K562 (cell line): ENCODE results near the gene USP2. TPM values are rescaled to one million over a fixed set of nuclear protein-coding genes. Genes with fewer than 3 reads are reported as not detected.

ENCODE experiments used
- ATAC-seq: fragments of 200-7000 bp; cut with Tn5 transposase; 3 replicates; pipeline ENCODE4 v1.9.1; 2020; ENCODE audit warnings: moderate library complexity
- BruUV-seq: library from RNA; stranded (reverse); fragments of 400-500 nt; replicated peaks from 2 replicates; lab custom pipeline; 2021; lab: Mats Ljungman, UMichigan
- CTCF ChIA-PET: fragments of 300-600 bp; formaldehyde crosslinking; extraction: SDS; loops from one replicate; lab custom pipeline; 2021; ENCODE audit warnings: low intra/inter-chr PET ratio; lab: Yijun Ruan, JAX
- POLR2A ChIA-PET: fragments of 300-600, 350-650 bp; sonication (Branson Sonifier 250); formaldehyde crosslinking; extraction: SDS; loops from one replicate; lab custom pipeline; 2021; ENCODE audit warnings: antibody characterized with exemption, inconsistent platforms; lab: Yijun Ruan, JAX
- DNase-seq, 4 experiments: peaks; one replicate each; pipeline versions ENCODE4 v3.0.0 to v3.0.0-alpha.2; 2011 to 2018; ENCODE audit warnings: low spot score in 3 of 4, mixed read lengths in 3 of 4; ENCODE audit errors: extremely low read depth in 1 of 4
- FAIRE-seq: peaks from 2 replicates; lab custom pipeline; 2011; peaks lifted over from hg19 to GRCh38; lab: Jason Lieb, UNC
- H2AFZ ChIP-seq: 2 replicates; pipeline ENCODE4 v1.6.0; 2011; ENCODE audit warnings: low read depth, low read length, control low read depth, inconsistent platforms
- H3K27ac ChIP-seq: fragments of 200-600 bp; 3 replicates; pipeline ENCODE4 v1.8.0; 2011; ENCODE audit warnings: low read depth, mild to moderate bottlenecking, control low read depth, inconsistent platforms, low read length, moderate library complexity, mixed read lengths; ENCODE audit errors: extremely low read depth
- H3K27me3 ChIP-seq, 2 experiments: fragments of 300-600 bp in 1 of 2; 2 replicates in 1 of 2; 3 replicates in 1 of 2; pipeline versions ENCODE4 v1.6.0 to v1.8.0; 2011; ENCODE audit warnings: inconsistent platforms in 2 of 2, low read length in 2 of 2, mild to moderate bottlenecking in 1 of 2, mixed read lengths in 1 of 2, moderate library complexity in 1 of 2; ENCODE audit not compliant: control insufficient read depth in 2 of 2, insufficient read depth in 2 of 2
- H3K36me3 ChIP-seq: fragments of 300-600 bp; 3 replicates; pipeline ENCODE4 v1.8.0; 2011; ENCODE audit warnings: mild to moderate bottlenecking, low read length, inconsistent platforms; ENCODE audit not compliant: control insufficient read depth, insufficient read depth
- H3K4me1 ChIP-seq, 2 experiments: fragments of 200-600 bp in 1 of 2; replicated peaks in 1 of 2; 2 replicates in 1 of 2; 3 replicates in 1 of 2; pipeline versions ENCODE4 v1.5.1 to v1.8.0; 2011; ENCODE audit warnings: inconsistent platforms in 2 of 2, low read length in 2 of 2, mild to moderate bottlenecking in 1 of 2, mixed read lengths in 1 of 2, moderate library complexity in 1 of 2; ENCODE audit not compliant: control insufficient read depth in 2 of 2, insufficient read depth in 2 of 2
- H3K4me2 ChIP-seq: 2 replicates; pipeline ENCODE4 v1.6.1; 2011; ENCODE audit warnings: low read length, control low read depth, inconsistent platforms, mixed read lengths; ENCODE audit not compliant: insufficient read depth
- H3K4me3 ChIP-seq: fragments of 200-600 bp; sonication (generic), shearing (Covaris generic); 2 replicates; pipeline ENCODE4 v1.5.1; 2016; ENCODE audit warnings: control low read depth, inconsistent platforms
- H3K79me2 ChIP-seq: fragments of 200-600 bp; 3 replicates; pipeline ENCODE4 v1.8.0; 2011; ENCODE audit warnings: low read length, inconsistent platforms; ENCODE audit not compliant: control insufficient read depth, insufficient read depth
- H3K9ac ChIP-seq, 2 experiments: 2 replicates each; pipeline versions ENCODE4 v1.6.0 to v1.6.1; 2011; ENCODE audit warnings: low read depth in 2 of 2, low read length in 2 of 2, control low read depth in 1 of 2, inconsistent platforms in 1 of 2, mild to moderate bottlenecking in 1 of 2, mixed read lengths in 1 of 2; ENCODE audit not compliant: insufficient read depth in 1 of 2
- H3K9me1 ChIP-seq: one replicate; pipeline ENCODE4 v1.6.0; 2011; ENCODE audit warnings: inconsistent platforms, mild to moderate bottlenecking, low read length, moderate library complexity; ENCODE audit not compliant: control insufficient read depth, insufficient read depth
- H3K9me3 ChIP-seq: replicated peaks from 2 replicates; pipeline ENCODE4 v1.5.1; 2011; ENCODE audit warnings: low read depth, low read length, inconsistent platforms; ENCODE audit not compliant: control insufficient read depth, insufficient read depth
- H4K20me1 ChIP-seq: replicated peaks from 2 replicates; pipeline ENCODE4 v1.6.1; 2011; ENCODE audit warnings: low read length, inconsistent platforms, mixed read lengths; ENCODE audit not compliant: control insufficient read depth, insufficient read depth
- BMI1 ChIP-seq: fragments of 150-350 bp; IDR thresholded peaks from 2 replicates; pipeline ENCODE4 v1.6.1; 2014; ENCODE audit warnings: low read length
- BRD4 ChIP-seq: fragments of 200-600 bp; sonication (generic); IDR thresholded peaks from 2 replicates; pipeline ENCODE4 v1.6.1; 2017; ENCODE audit warnings: inconsistent platforms
- CBFA2T3 ChIP-seq: fragments of 450-650 bp; IDR thresholded peaks from 2 replicates; pipeline ENCODE4 v1.6.1; 2017
- CEBPG ChIP-seq, 3 experiments: fragments of 200-800 bp in 1 of 3; sonication (Bioruptor generic) in 1 of 3; sonication (generic) in 1 of 3; formaldehyde crosslinking in 1 of 3; IDR thresholded peaks in 2 of 3; conservative IDR thresholded peaks in 1 of 3; 2 replicates each; pipeline versions ENCODE4 v1.6.1 to v1.8.0; 2016 to 2022; ENCODE audit warnings: missing compliant biosample characterization in 2 of 3, missing genetic modification characterization in 2 of 3, mild to moderate bottlenecking in 1 of 3, missing genetic modification reagents in 1 of 3
- EP400 ChIP-seq: fragments of 450-650 bp; IDR thresholded peaks from 2 replicates; pipeline ENCODE4 v1.6.1; 2017; ENCODE audit warnings: antibody characterized with exemption, mild to moderate bottlenecking, moderate library complexity
- GATAD2B ChIP-seq: fragments of 450-650 bp; IDR thresholded peaks from 2 replicates; pipeline ENCODE4 v1.6.1; 2017; ENCODE audit warnings: mild to moderate bottlenecking, borderline replicate concordance
- GTF2E2 ChIP-seq: fragments of 200-800 bp; sonication (Bioruptor generic); IDR thresholded peaks from 2 replicates; pipeline ENCODE4 v1.6.1; 2016; ENCODE audit warnings: missing genetic modification characterization, missing compliant biosample characterization
- HNRNPK ChIP-seq: fragments of 200-400 bp; formaldehyde crosslinking; IDR thresholded peaks from one replicate; pipeline ENCODE4 v1.6.1; 2018; ENCODE audit warnings: mild to moderate bottlenecking, low read depth, low read length; ENCODE audit not compliant: poor library complexity, severe bottlenecking
- NFXL1 ChIP-seq: fragments of 450-650 bp; formaldehyde crosslinking; IDR thresholded peaks from 2 replicates; pipeline ENCODE4 v1.4.0; 2021; ENCODE audit warnings: mild to moderate bottlenecking
- NONO ChIP-seq, 2 experiments: fragments of 200-400 bp in 1 of 2; fragments of 450-650 bp in 1 of 2; formaldehyde crosslinking in 1 of 2; IDR thresholded peaks; 2 replicates each; pipeline ENCODE4 v1.6.1; 2017; ENCODE audit warnings: low read depth in 2 of 2, mild to moderate bottlenecking in 2 of 2, moderate library complexity in 2 of 2, low read length in 1 of 2
- SUPT5H ChIP-seq: fragments of 450-650 bp; IDR thresholded peaks from 2 replicates; pipeline ENCODE4 v1.6.1; 2016
- ZBTB7A ChIP-seq: IDR thresholded peaks from 2 replicates; pipeline ENCODE4 v1.6.1; 2011; ENCODE audit warnings: low read depth, mild to moderate bottlenecking, low read length, moderate library complexity, borderline replicate concordance; ENCODE audit not compliant: control insufficient read depth
- ZNF3 ChIP-seq: fragments of 250-450 bp; sonication (Bioruptor Pico); IDR thresholded peaks from 2 replicates; pipeline ENCODE4 v1.5.0; 2021; ENCODE audit warnings: mild to moderate bottlenecking, moderate library complexity
- whole genome bisulfite sequencing: fragments of 100-300 bp; shearing (Covaris generic); methylation state at CpG from one replicate; pipeline ENCODE4 v1.1.6; 2016; ENCODE audit warnings: low coverage, mixed read lengths; ENCODE audit not compliant: insufficient coverage; ENCODE audit errors: missing lambda C conversion rate; 5-methylcytosine and 5-hydroxymethylcytosine counted together
- in situ Hi-C: fragments of 300-500 bp; cut with MboI; formaldehyde crosslinking; loops from 4 replicates; pipeline ENCODE4 v1.15.0; 2018; ENCODE audit warnings: inconsistent platforms, mixed read lengths
- intact Hi-C: fragments of 100-400 bp; cut with micrococcal nuclease; formaldehyde crosslinking; loops from 2 replicates; pipeline ENCODE4 v1.14.2; 2022
- polyA plus RNA-seq, 8 experiments: library from polyadenylated mRNA; depleted of rRNA in 4 of 8; stranded (reverse) in 5 of 8; unstranded in 3 of 8; fragments of >200 nt; fragmentation: Nextera tagmentation in 2 of 8; fragmentation: Illumina TruSeq in 1 of 8; extraction: Ambion mirVana in 2 of 8; extraction: Trizol in 1 of 8; gene quantifications; 2 replicates each; pipeline versions ENCODE4 v1.2.1 to v1.2.3, GENCODE V29; 2011 to 2014; ENCODE audit warnings: inconsistent platforms in 1 of 8, missing spikeins in 1 of 8
- total RNA-seq, 7 experiments: library from RNA; depleted of rRNA in 6 of 7; stranded (reverse); fragments of >200 nt in 6 of 7; fragmentation: Illumina TruSeq in 2 of 7; extraction: Trizol in 2 of 7; gene quantifications; 2 replicates each; pipeline versions ENCODE4 v1.2.1 to v1.2.3, GENCODE V29; 2011 to 2021; ENCODE audit warnings: low replicate concordance in 1 of 7
- TF ChIP-seq, protein P1 (sequence below): fragments of 250-450 bp; sonication (Bioruptor Pico); IDR thresholded peaks from 2 replicates; pipeline ENCODE4 v1.8.0; 2021; ENCODE audit warnings: moderate library complexity, mild to moderate bottlenecking, inconsistent platforms
- TF ChIP-seq, protein P2 (sequence below): fragments of 250-450 bp; sonication (Bioruptor Pico); IDR thresholded peaks from 2 replicates; pipeline ENCODE4 v1.9.0; 2021; ENCODE audit warnings: mild to moderate bottlenecking
- TF ChIP-seq, protein P3 (sequence below): fragments of 450-650 bp; IDR thresholded peaks from 2 replicates; pipeline ENCODE4 v1.6.1; 2016; ENCODE audit warnings: borderline replicate concordance

USP2 gene
- total and polyA plus RNA-seq, 9 of the 15 experiments (the other 6 are each of a cell fraction or from before 2014, with no cell fraction given) = 2.8 to 16.9 (median 3.9) TPM

DNA sequence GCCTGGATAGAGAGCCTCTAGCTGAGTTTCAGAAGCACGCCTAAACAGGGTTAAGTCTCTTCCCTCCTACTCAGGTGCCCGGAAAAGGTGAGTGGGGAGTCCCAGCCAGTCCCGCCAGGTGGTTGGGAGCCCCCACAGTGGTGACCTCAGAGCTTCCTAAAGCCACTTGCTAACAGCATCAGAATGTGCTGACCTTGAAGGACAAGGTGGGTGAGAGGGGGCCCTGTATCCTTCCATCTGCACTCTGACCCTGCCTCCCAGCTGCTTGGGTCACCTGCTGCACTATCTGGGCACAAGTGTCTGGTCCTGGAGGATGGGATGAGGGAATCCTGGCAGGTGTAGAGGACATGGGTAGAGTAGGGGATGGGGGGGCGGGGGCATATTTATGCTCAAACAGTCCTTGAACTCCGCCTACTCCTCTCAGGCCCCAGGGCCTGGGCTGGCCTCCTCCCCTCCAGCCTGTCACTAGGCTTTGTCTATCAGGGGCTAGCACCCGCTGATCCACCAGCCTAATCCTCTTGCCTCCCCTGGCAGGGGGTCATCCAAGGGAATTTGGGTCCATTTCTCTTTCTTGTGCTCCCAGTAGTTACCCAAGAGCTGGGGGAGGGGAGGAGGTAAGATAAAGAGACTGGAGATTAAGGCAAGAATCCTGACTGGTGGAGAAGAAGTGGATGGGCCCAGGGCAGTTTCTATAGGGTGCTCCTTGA, 3.4 kb downstream of the USP2 start:
- CTCF ChIA-PET = interaction anchor here (4.2 kb wide), 1 partner anchor 21 kb away, joined by 27 read pairs; no protein-coding TSS in a partner anchor
- ATAC-seq = peak; percentile 11
- Histone ChIP-seq H3K27ac (peak overlapping the region; percentile 72), H3K79me2 (peaks cover 27% of the 10 kb centered on the region), H3K9me3 (no peaks in the 10 kb centered on the region; the same call in 1 of the 2 replicates), H3K9me1 (no peaks in the 10 kb centered on the region), H3K27me3 (no peaks in the 10 kb centered on the region), H3K36me3 (peaks cover 14% of the 10 kb centered on the region; the same call in 1 of the 3 replicates), H2AFZ (no peak overlapping the region), H3K4me2 (peak overlapping the region; percentile 71), H3K4me1 (peaks cover 65 to 80% of the 10 kb centered on the region in 2 experiments), H3K4me3 (peak overlapping the region; percentile 26; the same call in 1 of the 2 replicates), H4K20me1 (peaks cover 5% of the 10 kb centered on the region; the same call in 1 of the 2 replicates), H3K9ac (peak overlapping the region; percentile 66 to 73)
- FAIRE-seq = peak; percentile 81
- BruUV-seq = no TSS peak
- peak; percentile 64 to 84 (median 66) for DNase-seq
- POLR2A ChIA-PET = interaction anchor here (0.6 to 6.0 kb wide), 7 partner anchors 10 to 283 kb away, joined by 3 to 34 read pairs (median 3); no protein-coding TSS in a partner anchor
- intact Hi-C loops = loop anchor here (5.0 kb wide), 1 partner anchor 271 kb away; the partner anchor contains the start of gene C2CD2L
- 44% methylated on average over 5 of the region's 6 CpGs for WGBS
- in situ Hi-C loops = no loop called here
- TF ChIP-seq HNRNPK (no peak), BRD4 (no peak), CEBPG (CRISPR knock-in tag; IDR thresholded peaks at IDR 0.05) (no peak), CEBPG (tag; conservative IDR thresholded peaks at IDR 0.05 in 1 of 2, IDR thresholded peaks at IDR 0.05 in 1 of 2) (peak in 1 of 2 experiments; percentile 32; a peak in 1 of 4 replicates), GTF2E2 (tag) (no peak), ZNF3 (CRISPR knock-in tag) (no peak), CBFA2T3 (peak; percentile 68), EP400 (no peak), SUPT5H (no peak), NFXL1 (no peak), GATAD2B (no peak), NONO (IDR thresholded peaks at IDR 0.05; ENCODE audit: low read depth in 2 of 2, low read length in 1 of 2) (no peak), BMI1 (no peak), ZBTB7A (peak; percentile 46; the same call in 1 of the 2 replicates)
- TF ChIP-seq, protein P1, sequence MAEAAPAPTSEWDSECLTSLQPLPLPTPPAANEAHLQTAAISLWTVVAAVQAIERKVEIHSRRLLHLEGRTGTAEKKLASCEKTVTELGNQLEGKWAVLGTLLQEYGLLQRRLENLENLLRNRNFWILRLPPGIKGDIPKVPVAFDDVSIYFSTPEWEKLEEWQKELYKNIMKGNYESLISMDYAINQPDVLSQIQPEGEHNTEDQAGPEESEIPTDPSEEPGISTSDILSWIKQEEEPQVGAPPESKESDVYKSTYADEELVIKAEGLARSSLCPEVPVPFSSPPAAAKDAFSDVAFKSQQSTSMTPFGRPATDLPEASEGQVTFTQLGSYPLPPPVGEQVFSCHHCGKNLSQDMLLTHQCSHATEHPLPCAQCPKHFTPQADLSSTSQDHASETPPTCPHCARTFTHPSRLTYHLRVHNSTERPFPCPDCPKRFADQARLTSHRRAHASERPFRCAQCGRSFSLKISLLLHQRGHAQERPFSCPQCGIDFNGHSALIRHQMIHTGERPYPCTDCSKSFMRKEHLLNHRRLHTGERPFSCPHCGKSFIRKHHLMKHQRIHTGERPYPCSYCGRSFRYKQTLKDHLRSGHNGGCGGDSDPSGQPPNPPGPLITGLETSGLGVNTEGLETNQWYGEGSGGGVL (CRISPR knock-in tag) = no peak
- TF ChIP-seq, protein P2, sequence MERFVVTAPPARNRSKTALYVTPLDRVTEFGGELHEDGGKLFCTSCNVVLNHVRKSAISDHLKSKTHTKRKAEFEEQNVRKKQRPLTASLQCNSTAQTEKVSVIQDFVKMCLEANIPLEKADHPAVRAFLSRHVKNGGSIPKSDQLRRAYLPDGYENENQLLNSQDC = no peak
- TF ChIP-seq, protein P3, sequence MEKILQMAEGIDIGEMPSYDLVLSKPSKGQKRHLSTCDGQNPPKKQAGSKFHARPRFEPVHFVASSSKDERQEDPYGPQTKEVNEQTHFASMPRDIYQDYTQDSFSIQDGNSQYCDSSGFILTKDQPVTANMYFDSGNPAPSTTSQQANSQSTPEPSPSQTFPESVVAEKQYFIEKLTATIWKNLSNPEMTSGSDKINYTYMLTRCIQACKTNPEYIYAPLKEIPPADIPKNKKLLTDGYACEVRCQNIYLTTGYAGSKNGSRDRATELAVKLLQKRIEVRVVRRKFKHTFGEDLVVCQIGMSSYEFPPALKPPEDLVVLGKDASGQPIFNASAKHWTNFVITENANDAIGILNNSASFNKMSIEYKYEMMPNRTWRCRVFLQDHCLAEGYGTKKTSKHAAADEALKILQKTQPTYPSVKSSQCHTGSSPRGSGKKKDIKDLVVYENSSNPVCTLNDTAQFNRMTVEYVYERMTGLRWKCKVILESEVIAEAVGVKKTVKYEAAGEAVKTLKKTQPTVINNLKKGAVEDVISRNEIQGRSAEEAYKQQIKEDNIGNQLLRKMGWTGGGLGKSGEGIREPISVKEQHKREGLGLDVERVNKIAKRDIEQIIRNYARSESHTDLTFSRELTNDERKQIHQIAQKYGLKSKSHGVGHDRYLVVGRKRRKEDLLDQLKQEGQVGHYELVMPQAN = no peak
